CD4-positive, alpha-beta memory T cell (primary cell): Measurements from ENCODE around the gene NDE1. TPM values are rescaled to one million over a fixed set of nuclear protein-coding genes. Genes with fewer than 3 reads are reported as not detected.
A peak's percentile ranks its signal among the peaks of the same experiment; 100 is the strongest.

ENCODE experiments used
- CTCF ChIA-PET: fragments of 350-600 bp; sonication (Branson Sonifier 250); formaldehyde crosslinking; loops from one replicate; lab custom pipeline; 2021; ENCODE audit warnings: inconsistent platforms; ENCODE audit not compliant: partially characterized antibody; lab: Charles Lee
- POLR2A ChIA-PET: fragments of 350-600 bp; sonication (Branson Sonifier 250); formaldehyde crosslinking; loops from one replicate; lab custom pipeline; 2021; ENCODE audit not compliant: partially characterized antibody; lab: Charles Lee
- DNase-seq, 5 donors: peaks; one replicate each; pipeline versions ENCODE4 v3.0.0 to v3.0.0-alpha.2; 2020 to 2022; ENCODE audit warnings: mixed read lengths in 1 of 5
- H3K27ac ChIP-seq: one replicate; pipeline ENCODE4 v1.7.0; 2013; ENCODE audit warnings: low read depth, low read length
- H3K27me3 ChIP-seq: 2 replicates; pipeline ENCODE4 v1.7.0; 2013; ENCODE audit warnings: mild to moderate bottlenecking, low read length, moderate library complexity; ENCODE audit not compliant: insufficient read depth
- H3K36me3 ChIP-seq: 2 replicates; pipeline ENCODE4 v1.7.0; 2013; ENCODE audit warnings: mild to moderate bottlenecking, low read length, moderate library complexity; ENCODE audit not compliant: insufficient read depth
- H3K4me1 ChIP-seq: 2 replicates; pipeline ENCODE4 v1.7.0; 2013; ENCODE audit warnings: mild to moderate bottlenecking, low read length, moderate library complexity; ENCODE audit not compliant: insufficient read depth
- H3K4me3 ChIP-seq, 2 donors: one replicate each; pipeline ENCODE4 v1.7.0; 2013; ENCODE audit warnings: low read length in 2 of 2, mild to moderate bottlenecking in 1 of 2
- H3K9me3 ChIP-seq, 2 donors: one replicate each; pipeline ENCODE4 v1.7.0; 2013; ENCODE audit warnings: low read length in 2 of 2, control low read depth in 1 of 2; ENCODE audit not compliant: control insufficient read depth in 1 of 2
- H3K27ac Mint-ChIP-seq, 7 donors: one replicate each; pipeline ENCODE4 v1.8.0; 2020 to 2021; ENCODE audit warnings: mixed read lengths in 7 of 7, mild to moderate bottlenecking in 6 of 7, inconsistent platforms in 3 of 7, moderate library complexity in 3 of 7
- H3K27me3 Mint-ChIP-seq, 2 donors: one replicate each; pipeline ENCODE4 v1.8.0; 2020 to 2021; ENCODE audit warnings: mixed read lengths in 2 of 2
- H3K36me3 Mint-ChIP-seq, 2 donors: one replicate each; pipeline ENCODE4 v1.8.0; 2020 to 2021; ENCODE audit warnings: mixed read lengths in 2 of 2, inconsistent platforms in 1 of 2, mild to moderate bottlenecking in 1 of 2
- H3K4me1 Mint-ChIP-seq, 4 donors: one replicate each; pipeline ENCODE4 v1.8.0; 2020 to 2021; ENCODE audit warnings: mixed read lengths in 4 of 4, mild to moderate bottlenecking in 1 of 4
- H3K4me3 Mint-ChIP-seq, 8 donors: one replicate each; pipeline ENCODE4 v1.8.0; 2020 to 2021; ENCODE audit warnings: mixed read lengths in 8 of 8, mild to moderate bottlenecking in 7 of 8, moderate library complexity in 6 of 8, inconsistent platforms in 3 of 8
- H3K9me3 Mint-ChIP-seq, 8 donors: one replicate each; pipeline ENCODE4 v1.8.0; 2020 to 2021; ENCODE audit warnings: mixed read lengths in 8 of 8, mild to moderate bottlenecking in 5 of 8, inconsistent platforms in 3 of 8, moderate library complexity in 1 of 8
- intact Hi-C: fragments of 100-400 bp; cut with micrococcal nuclease; formaldehyde crosslinking; loops from one replicate; pipeline ENCODE4 v1.15.1; 2023
- polyA plus RNA-seq, 2 donors: library from polyadenylated mRNA; unstranded; fragments of 300-500 nt; fragmentation: Illumina TruSeq; gene quantifications; one replicate each; pipeline ENCODE4 v1.2.3, GENCODE V29; 2021
- total RNA-seq, 2 experiments: library from RNA; stranded (reverse); gene quantifications; one replicate each; pipeline ENCODE4 v1.2.3, GENCODE V29; 2021

NDE1 gene
- total and polyA plus RNA-seq, 4 experiments from 2014 or later: 15.3 to 128 (median 93.8) TPM

DNA sequence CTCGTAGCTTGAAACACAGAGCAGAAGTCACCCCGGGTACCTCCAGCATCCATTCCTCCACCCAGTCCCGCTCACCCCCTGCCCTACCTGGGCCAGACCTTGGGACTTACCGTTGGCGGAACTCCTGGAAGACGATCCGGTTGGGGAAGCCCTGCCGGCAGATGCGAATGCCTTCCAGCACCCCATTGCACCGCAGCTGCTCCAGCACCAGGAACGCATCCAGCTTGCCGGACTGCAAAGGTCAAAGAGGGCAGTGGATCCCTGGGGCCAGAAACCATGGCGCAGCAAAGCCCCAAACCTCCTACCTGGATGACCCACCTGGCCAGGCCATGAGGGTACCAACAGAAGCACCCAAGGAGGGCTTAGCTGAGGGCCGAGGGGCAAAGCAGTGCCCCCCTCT, 97.9 kb downstream of the NDE1 start:
- no peak overlapping the region for H3K4me3 ChIP-seq
- H3K27me3 ChIP-seq: no peaks in the 10 kb centered on the region
- peaks cover 0 to 3% (median 0%) of the 10 kb centered on the region in 8 donors for H3K9me3 Mint-ChIP-seq
- H3K9me3 ChIP-seq: no peaks in the 10 kb centered on the region
- intact Hi-C loops: no loop called here
- no peak overlapping the region for H3K27ac Mint-ChIP-seq
- no peaks in the 10 kb centered on the region for H3K27me3 Mint-ChIP-seq
- peaks cover 0 to 3% (median 0%) of the 10 kb centered on the region in 4 donors for H3K4me1 Mint-ChIP-seq
- ChIA-PET CTCF (interaction anchor here (1.7 kb wide), 1 partner anchor 8 kb away, joined by 6 read pairs; no protein-coding TSS in a partner anchor), POLR2A (no interaction called here)
- H3K4me1 ChIP-seq: no peaks in the 10 kb centered on the region
- H3K27ac ChIP-seq: no peak overlapping the region
- peaks cover 11 to 28% of the 10 kb centered on the region in 2 donors for H3K36me3 Mint-ChIP-seq
- H3K4me3 Mint-ChIP-seq: no peak overlapping the region
- no peaks in the 10 kb centered on the region for H3K36me3 ChIP-seq
- no peak for DNase-seq

DNA sequence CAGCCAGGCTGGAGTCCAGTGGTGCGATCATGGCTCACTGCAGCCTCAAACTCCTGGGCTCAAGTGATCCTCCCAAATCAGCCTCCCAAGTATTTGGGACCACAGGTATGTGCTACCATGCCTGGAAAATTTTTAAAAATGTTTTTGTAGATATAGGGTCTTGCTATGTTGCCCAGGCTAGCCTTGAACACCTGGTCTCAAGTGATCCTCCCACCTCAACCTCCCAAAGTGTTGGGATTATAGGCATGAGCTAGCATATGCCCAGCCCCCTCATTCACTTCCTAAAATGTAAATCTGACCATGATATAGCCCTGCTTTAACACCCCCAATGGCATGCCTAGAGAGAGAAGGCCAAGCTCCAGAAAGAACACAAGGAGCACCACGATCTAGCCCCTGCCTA, 98.6 kb downstream of the NDE1 start:
- intact Hi-C loops: no loop called here
- H3K4me1 Mint-ChIP-seq: peaks cover 0 to 3% (median 0%) of the 10 kb centered on the region in 4 donors
- Histone ChIP-seq H3K27ac (no peak overlapping the region), H3K36me3 (no peaks in the 10 kb centered on the region), H3K27me3 (no peaks in the 10 kb centered on the region), H3K4me3 (no peak overlapping the region), H3K4me1 (no peaks in the 10 kb centered on the region), H3K9me3 (no peaks in the 10 kb centered on the region)
- peak overlapping the region in 1 of 8 donors; percentile 31 for H3K4me3 Mint-ChIP-seq
- no peak for DNase-seq
- POLR2A ChIA-PET: no interaction called here
- peak overlapping the region in 2 of 7 donors; percentile 37 to 65 for H3K27ac Mint-ChIP-seq
- peaks cover 0 to 3% (median 0%) of the 10 kb centered on the region in 8 donors for H3K9me3 Mint-ChIP-seq
- CTCF ChIA-PET: no interaction called here
- H3K27me3 Mint-ChIP-seq: no peaks in the 10 kb centered on the region
- H3K36me3 Mint-ChIP-seq: peaks cover 8 to 25% of the 10 kb centered on the region in 2 donors

DNA sequence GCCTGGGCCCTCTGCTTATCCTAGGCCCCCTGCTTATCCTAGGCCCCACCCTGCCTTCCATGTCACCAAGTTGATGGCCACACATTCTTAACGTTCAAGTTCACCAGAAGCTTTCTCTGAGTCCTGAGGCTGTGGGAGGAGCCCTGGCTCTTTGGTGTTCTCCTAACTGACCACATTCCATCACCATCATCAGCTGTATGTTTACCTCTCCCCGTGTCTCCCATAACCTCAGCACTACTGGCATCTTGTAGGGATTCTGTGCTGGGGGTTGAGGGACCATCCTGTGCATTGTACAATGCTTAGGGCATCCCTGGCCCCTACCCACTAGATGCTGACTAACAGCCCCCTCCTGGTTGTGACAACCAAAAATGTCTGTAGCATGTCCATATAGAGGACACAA, 99.3 kb downstream of the NDE1 start:
- Histone ChIP-seq H3K36me3 (no peaks in the 10 kb centered on the region), H3K4me3 (no peak overlapping the region), H3K27me3 (no peaks in the 10 kb centered on the region), H3K4me1 (no peaks in the 10 kb centered on the region), H3K9me3 (no peaks in the 10 kb centered on the region), H3K27ac (no peak overlapping the region)
- peaks cover 0 to 3% (median 0%) of the 10 kb centered on the region in 4 donors for H3K4me1 Mint-ChIP-seq
- no peak overlapping the region for H3K4me3 Mint-ChIP-seq
- intact Hi-C loops: no loop called here
- no peaks in the 10 kb centered on the region for H3K27me3 Mint-ChIP-seq
- no peak for DNase-seq
- CTCF ChIA-PET: no interaction called here
- H3K27ac Mint-ChIP-seq: peak overlapping the region in 1 of 7 donors; percentile 46
- H3K36me3 Mint-ChIP-seq: peaks cover 7 to 25% of the 10 kb centered on the region in 2 donors
- peaks cover 0 to 3% (median 0%) of the 10 kb centered on the region in 8 donors for H3K9me3 Mint-ChIP-seq
- POLR2A ChIA-PET: no interaction called here

DNA sequence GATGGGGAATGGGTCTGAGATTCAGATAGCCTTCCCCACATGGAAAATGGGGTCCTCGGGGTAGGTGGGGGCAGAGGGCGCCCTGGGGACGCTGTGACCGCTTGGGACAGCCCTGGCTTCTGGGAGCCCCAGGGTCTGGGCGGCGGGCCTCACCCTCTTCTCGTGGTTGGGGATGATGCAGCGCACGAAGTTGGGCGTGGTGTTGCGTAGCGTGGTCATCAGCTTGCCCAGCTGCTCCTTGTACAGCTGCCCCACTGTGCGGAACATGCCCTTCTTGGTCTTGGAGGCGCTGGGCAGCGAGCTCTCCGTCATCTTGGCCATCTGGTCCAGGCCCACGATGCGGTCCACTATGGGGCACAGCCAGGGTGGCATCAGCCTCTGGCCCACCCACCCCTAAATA, 99.9 kb downstream of the NDE1 start:
- intact Hi-C loops: no loop called here
- no peak for DNase-seq
- Mint-ChIP-seq H3K27me3 (no peaks in the 10 kb centered on the region), H3K36me3 (peaks cover 7 to 25% of the 10 kb centered on the region in 2 donors), H3K4me1 (peaks cover 0 to 3% (median 0%) of the 10 kb centered on the region in 4 donors), H3K27ac (peak overlapping the region in 1 of 7 donors; percentile 46), H3K4me3 (no peak overlapping the region), H3K9me3 (peaks cover 0 to 3% (median 0%) of the 10 kb centered on the region in 8 donors)
- CTCF ChIA-PET: no interaction called here
- H3K27me3 ChIP-seq: no peaks in the 10 kb centered on the region
- no peaks in the 10 kb centered on the region for H3K9me3 ChIP-seq
- no peaks in the 10 kb centered on the region for H3K36me3 ChIP-seq
- H3K4me1 ChIP-seq: no peaks in the 10 kb centered on the region
- H3K4me3 ChIP-seq: no peak overlapping the region
- H3K27ac ChIP-seq: no peak overlapping the region
- POLR2A ChIA-PET: no interaction called here

DNA sequence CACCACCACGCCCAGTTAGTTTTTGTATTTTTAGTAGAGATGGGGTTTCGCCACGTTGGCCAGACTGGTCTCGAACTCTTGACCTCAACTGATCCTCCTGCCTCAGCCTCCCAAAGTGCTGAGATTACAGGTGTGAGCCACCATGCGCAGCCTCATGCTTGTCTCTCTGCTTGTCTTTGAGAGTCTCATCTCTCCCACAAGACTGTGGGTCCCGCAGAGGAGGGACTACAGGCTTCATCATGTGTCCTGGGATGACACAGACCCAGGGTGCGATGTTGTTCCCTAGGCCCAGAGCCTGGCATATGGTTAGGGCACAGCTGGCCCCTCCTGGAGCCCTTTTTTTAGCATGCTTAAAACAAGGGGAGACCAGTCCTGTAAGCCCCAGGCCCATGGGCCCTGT, 101.9 kb downstream of the NDE1 start:
- Histone ChIP-seq H3K27me3 (no peaks in the 10 kb centered on the region), H3K9me3 (no peaks in the 10 kb centered on the region), H3K27ac (no peak overlapping the region), H3K36me3 (no peaks in the 10 kb centered on the region), H3K4me1 (no peaks in the 10 kb centered on the region), H3K4me3 (no peak overlapping the region)
- ChIA-PET CTCF (no interaction called here), POLR2A (no interaction called here)
- peaks cover 0 to 4% of the 10 kb centered on the region in 2 donors for H3K27me3 Mint-ChIP-seq
- intact Hi-C loops: no loop called here
- H3K4me1 Mint-ChIP-seq: peaks cover 0 to 5% (median 2%) of the 10 kb centered on the region in 4 donors
- H3K36me3 Mint-ChIP-seq: peaks cover 7 to 19% of the 10 kb centered on the region in 2 donors
- H3K27ac Mint-ChIP-seq: no peak overlapping the region
- DNase-seq: no peak
- H3K9me3 Mint-ChIP-seq: peaks cover 0 to 3% (median 0%) of the 10 kb centered on the region in 8 donors
- H3K4me3 Mint-ChIP-seq: no peak overlapping the region

DNA sequence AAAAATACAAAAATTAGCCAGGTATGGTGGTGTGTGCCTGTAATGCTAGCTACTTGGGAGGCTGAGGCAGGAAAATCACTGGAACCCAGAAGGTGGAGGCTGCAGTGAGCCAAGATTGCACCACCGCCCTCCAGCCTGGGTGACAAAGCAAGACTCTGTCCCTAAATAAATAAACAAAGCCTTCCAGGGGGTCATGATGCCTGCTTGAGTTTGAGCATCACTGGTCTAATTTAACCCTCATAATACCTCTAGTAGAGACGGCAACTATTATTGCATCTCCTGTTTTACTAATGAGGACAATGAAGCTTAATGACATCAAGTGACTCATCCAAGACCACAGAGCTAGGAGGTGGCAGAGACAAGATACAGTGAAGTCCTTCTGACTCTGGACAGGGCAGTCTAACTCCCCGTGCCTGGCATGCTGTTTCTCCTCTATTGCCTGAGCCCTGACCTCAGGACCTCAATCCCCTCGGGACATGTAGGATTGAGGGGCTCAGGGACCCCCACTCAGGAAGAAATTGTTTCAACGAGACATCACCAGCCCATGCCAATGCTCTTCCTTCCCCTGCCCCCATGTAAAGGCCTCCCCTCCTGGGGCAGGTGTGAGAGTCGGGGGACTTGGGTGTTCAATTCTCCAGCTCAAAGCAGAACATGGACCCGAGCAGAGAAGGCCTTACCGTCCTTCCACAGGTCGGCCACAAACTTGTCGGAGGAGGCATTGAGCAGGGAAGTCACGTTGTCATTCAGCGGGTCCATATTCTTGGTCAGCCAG, 102.9 kb downstream of the NDE1 start:
- H3K9me3 ChIP-seq: no peaks in the 10 kb centered on the region
- no peak overlapping the region for H3K27ac ChIP-seq
- Mint-ChIP-seq H3K36me3 (peaks cover 7 to 15% of the 10 kb centered on the region in 2 donors), H3K9me3 (peaks cover 0 to 3% (median 0%) of the 10 kb centered on the region in 8 donors), H3K4me1 (peaks cover 0 to 5% (median 2%) of the 10 kb centered on the region in 4 donors), H3K27ac (no peak overlapping the region), H3K27me3 (peaks cover 0 to 5% of the 10 kb centered on the region in 2 donors), H3K4me3 (no peak overlapping the region)
- H3K27me3 ChIP-seq: no peaks in the 10 kb centered on the region
- H3K36me3 ChIP-seq: no peaks in the 10 kb centered on the region
- no peak for DNase-seq
- H3K4me1 ChIP-seq: no peaks in the 10 kb centered on the region
- intact Hi-C loops: no loop called here
- ChIA-PET CTCF (no interaction called here), POLR2A (no interaction called here)
- H3K4me3 ChIP-seq: no peak overlapping the region

DNA sequence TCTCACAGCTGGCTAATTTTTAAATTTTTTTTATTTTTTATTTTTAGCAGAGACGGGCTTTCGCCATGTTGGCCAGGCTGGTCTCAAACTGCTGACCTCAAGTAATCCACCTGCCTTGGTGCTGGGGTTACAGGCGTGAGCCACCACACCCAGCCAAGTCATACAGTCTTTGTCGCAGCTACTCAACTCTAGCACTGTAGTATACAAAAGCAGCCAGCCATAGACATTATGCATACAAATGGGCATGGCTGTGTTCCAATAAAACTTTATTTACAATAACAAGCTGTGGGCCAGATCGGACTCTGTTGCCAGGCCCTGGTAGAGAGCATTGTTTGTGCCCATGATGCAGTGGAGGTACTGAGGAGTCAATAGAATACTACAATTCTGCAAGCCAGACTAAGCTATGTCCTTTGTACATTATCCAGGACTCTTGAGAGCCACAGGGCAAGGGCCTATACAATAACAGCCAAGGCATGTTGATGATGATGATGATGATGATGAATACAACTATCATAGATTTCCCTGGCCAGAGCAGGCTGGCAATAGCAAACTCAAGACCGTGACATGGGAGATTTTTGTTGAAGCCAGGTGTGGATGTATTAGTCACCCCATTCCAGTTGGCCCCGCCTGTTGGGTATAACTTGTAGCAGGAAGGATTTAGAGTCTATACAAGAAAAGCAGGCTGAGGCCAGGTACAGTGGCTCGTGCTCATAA, 104.9 kb downstream of the NDE1 start:
- DNase-seq: no peak
- Mint-ChIP-seq H3K27ac (no peak overlapping the region), H3K27me3 (peaks cover 4 to 9% of the 10 kb centered on the region in 2 donors), H3K36me3 (no peaks in the 10 kb centered on the region), H3K4me3 (no peak overlapping the region), H3K4me1 (peaks cover 0 to 5% (median 2%) of the 10 kb centered on the region in 4 donors), H3K9me3 (no peaks in the 10 kb centered on the region)
- Histone ChIP-seq H3K36me3 (no peaks in the 10 kb centered on the region), H3K9me3 (no peaks in the 10 kb centered on the region), H3K4me1 (no peaks in the 10 kb centered on the region), H3K27ac (no peak overlapping the region), H3K4me3 (no peak overlapping the region), H3K27me3 (no peaks in the 10 kb centered on the region)
- ChIA-PET POLR2A (no interaction called here), CTCF (interaction anchor here (1.4 to 1.5 kb wide), 2 partner anchors 10 to 23 kb away, joined by 4 to 5 read pairs; no protein-coding TSS in a partner anchor)
- intact Hi-C loops: no loop called here
